ENCODE results near the gene ENTPD8.
A peak's percentile ranks its signal among the peaks of the same experiment; 100 is the strongest.

The ENTPD8 gene

GRCh38 chr9:137441289-137441934 is at the start of gene ENTPD8:
Gene ENTPD8, minus strand, starts transcription at chr9:137441357. Its CDS starts 3,072 bp downstream, at chr9:137438285.
- Histone ChIP-seq H3K4me3 (peak within 1 kb of the TSS; percentile 66), H3K27ac (no peak within 1 kb of the TSS)
- DNase-seq (ENCODE audit: low spot score) = no peak
- no peak for TF ChIP-seq CTCF (IDR thresholded peaks at IDR 0.05)

GRCh38 chr9:137490532-137491186 is 49.5 kb upstream of the ENTPD8 start:
- no peak for DNase-seq (ENCODE audit: low spot score)
- TF ChIP-seq CTCF (IDR thresholded peaks at IDR 0.05) = no peak
- Histone ChIP-seq H3K27ac (no peak overlapping the region), H3K4me3 (no peak overlapping the region)

- no peak for TF ChIP-seq CTCF (IDR thresholded peaks at IDR 0.05)
- H3K27ac ChIP-seq = no peak overlapping the region
- no peak for DNase-seq (ENCODE audit: low spot score)
- no peak overlapping the region for H3K4me3 ChIP-seq
These were observed 47.7 kb upstream of the ENTPD8 start for GRCh38 chr9:137488906-137489305.

GRCh38 chr9:137488327-137488653 is 47.1 kb upstream of the ENTPD8 start:
- no peak overlapping the region for H3K27ac ChIP-seq
- no peak overlapping the region for H3K4me3 ChIP-seq
- DNase-seq (ENCODE audit: low spot score) = no peak
- no peak for TF ChIP-seq CTCF (IDR thresholded peaks at IDR 0.05)

- H3K4me3 ChIP-seq = no peak overlapping the region
- no peak for DNase-seq (ENCODE audit: low spot score)
- no peak overlapping the region for H3K27ac ChIP-seq
- no peak for TF ChIP-seq CTCF (IDR thresholded peaks at IDR 0.05)
These were observed 46.5 kb upstream of the ENTPD8 start for GRCh38 chr9:137487454-137488326.

- no peak for TF ChIP-seq CTCF (IDR thresholded peaks at IDR 0.05)
- H3K4me3 ChIP-seq = no peak overlapping the region
- H3K27ac ChIP-seq = no peak overlapping the region
- DNase-seq (ENCODE audit: low spot score) = no peak
These were observed 45.6 kb upstream of the ENTPD8 start for GRCh38 chr9:137486545-137487453.

Measured in coronary artery (tissue), 2 donors.